Measurements from ENCODE around the gene TSPYL6. TPM values are rescaled to one million over a fixed set of nuclear protein-coding genes. Genes with fewer than 3 reads are reported as not detected.

Gene TSPYL6
- total RNA-seq, 4 donors from 2014 or later: not detected

- Histone ChIP-seq H3K36me3 (no peaks in the 10 kb centered on the region), H3K27ac (no peak overlapping the region), H3K27me3 (no peaks in the 10 kb centered on the region), H3K4me3 (no peak overlapping the region), H3K4me1 (peaks cover 0 to 19% (median 3%) of the 10 kb centered on the region in 3 donors), H3K9me3 (peaks cover 0 to 4% (median 0%) of the 10 kb centered on the region in 3 donors)
- no peak for DNase-seq
- TF ChIP-seq CTCF (IDR thresholded peaks at IDR 0.05): no peak
- TF ChIP-seq POLR2A (IDR thresholded peaks at IDR 0.05): no peak
- WGBS, 2 donors: 65 to 68% methylated on average over 1 of the region's 1 CpG
- intact Hi-C loops (cut with DNase I): no loop called here
These were observed 43.6 kb downstream of the TSPYL6 start for GRCh38 chr2:54212456-54212855.

- TF ChIP-seq POLR2A (IDR thresholded peaks at IDR 0.05) (no peak), CTCF (IDR thresholded peaks at IDR 0.05) (no peak)
- H3K4me3 ChIP-seq: no peak overlapping the region
- H3K27ac ChIP-seq: peak overlapping the region in 1 of 4 donors; percentile 17
- DNase-seq: no peak
- intact Hi-C loops (cut with DNase I): no loop called here
- no peaks in the 10 kb centered on the region for H3K27me3 ChIP-seq
- WGBS, 2 donors: 87 to 95% methylated on average over 3 of the region's 3 CpGs
- H3K9me3 ChIP-seq: no peaks in the 10 kb centered on the region
- no peaks in the 10 kb centered on the region for H3K36me3 ChIP-seq
- peaks cover 0 to 28% (median 4%) of the 10 kb centered on the region in 3 donors for H3K4me1 ChIP-seq
These were observed 46.6 kb downstream of the TSPYL6 start for GRCh38 chr2:54209379-54209778.

- Histone ChIP-seq H3K27me3 (no peaks in the 10 kb centered on the region), H3K4me3 (no peak overlapping the region), H3K27ac (peak overlapping the region in 2 of 4 donors; percentile 7 to 36), H3K9me3 (no peaks in the 10 kb centered on the region), H3K4me1 (peaks cover 0 to 28% (median 4%) of the 10 kb centered on the region in 3 donors), H3K36me3 (no peaks in the 10 kb centered on the region)
- DNase-seq: no peak
- intact Hi-C loops (cut with DNase I): no loop called here
- 50 to 56% methylated on average over 1 of the region's 1 CpG for WGBS, 2 donors
- TF ChIP-seq POLR2A (IDR thresholded peaks at IDR 0.05): no peak
- no peak for TF ChIP-seq CTCF (IDR thresholded peaks at IDR 0.05)
These were observed 47.4 kb downstream of the TSPYL6 start for GRCh38 chr2:54208364-54209240.

GRCh38 chr2:54207666-54208195, 48.3 kb downstream of the TSPYL6 start:
- WGBS, 2 donors: 46 to 59% methylated on average over 3 of the region's 3 CpGs
- no peaks in the 10 kb centered on the region for H3K27me3 ChIP-seq
- H3K9me3 ChIP-seq: no peaks in the 10 kb centered on the region
- H3K36me3 ChIP-seq: no peaks in the 10 kb centered on the region
- intact Hi-C loops (cut with DNase I): no loop called here
- DNase-seq: no peak
- TF ChIP-seq CTCF (IDR thresholded peaks at IDR 0.05) (no peak), POLR2A (IDR thresholded peaks at IDR 0.05) (no peak)
- no peak overlapping the region for H3K4me3 ChIP-seq
- peak overlapping the region in 2 of 4 donors; percentile 7 to 36 for H3K27ac ChIP-seq
- peaks cover 0 to 28% (median 4%) of the 10 kb centered on the region in 3 donors for H3K4me1 ChIP-seq

GRCh38 chr2:54206596-54206995, 49.4 kb downstream of the TSPYL6 start:
- H3K27ac ChIP-seq: no peak overlapping the region
- no peak for DNase-seq
- peaks cover 0 to 28% (median 4%) of the 10 kb centered on the region in 3 donors for H3K4me1 ChIP-seq
- H3K27me3 ChIP-seq: no peaks in the 10 kb centered on the region
- H3K36me3 ChIP-seq: no peaks in the 10 kb centered on the region
- H3K9me3 ChIP-seq: no peaks in the 10 kb centered on the region
- intact Hi-C loops (cut with DNase I): no loop called here
- H3K4me3 ChIP-seq: no peak overlapping the region
- WGBS, 2 donors: 32 to 53% methylated on average over 2 of the region's 2 CpGs
- TF ChIP-seq CTCF (IDR thresholded peaks at IDR 0.05) (peak in 5 of 6 experiments; percentile 23 to 61 (median 40)), POLR2A (IDR thresholded peaks at IDR 0.05) (no peak)
